Keratinocyte (primary cell): ENCODE results near the gene SHISA5.

ENCODE experiments used
- CTCF ChIP-seq, 3 experiments: IDR thresholded peaks in 1 of 3; conservative IDR thresholded peaks in 1 of 3; optimal IDR thresholded peaks in 1 of 3; 2 replicates in 2 of 3; 3 replicates in 1 of 3; pipeline versions ENCODE3 to v1.5.1; 2011; ENCODE audit warnings: low read length in 3 of 3, mild to moderate bottlenecking in 3 of 3, moderate library complexity in 2 of 3, control low read depth in 1 of 3, inconsistent platforms in 1 of 3; ENCODE audit not compliant: insufficient read depth in 2 of 3; ENCODE audit errors: extremely low read depth in 1 of 3
- EZH2 ChIP-seq: IDR thresholded peaks from one replicate; pipeline ENCODE4 v1.6.1; 2012; ENCODE audit warnings: inconsistent platforms, mild to moderate bottlenecking, low read length, moderate library complexity

- TF ChIP-seq CTCF (optimal IDR thresholded peaks at IDR 0.05 in 1 of 3, IDR thresholded peaks at IDR 0.05 in 1 of 3, conservative IDR thresholded peaks at IDR 0.05 in 1 of 3; ENCODE audit: extremely low read depth in 1 of 3, insufficient read depth in 2 of 3, low read length in 3 of 3) (no peak), EZH2 (no peak)
These were observed 68.8 kb downstream of the SHISA5 start for GRCh38 chr3:48435223-48435595.
